Measurements from ENCODE around the gene MOGAT2.

The MOGAT2 gene

DNA sequence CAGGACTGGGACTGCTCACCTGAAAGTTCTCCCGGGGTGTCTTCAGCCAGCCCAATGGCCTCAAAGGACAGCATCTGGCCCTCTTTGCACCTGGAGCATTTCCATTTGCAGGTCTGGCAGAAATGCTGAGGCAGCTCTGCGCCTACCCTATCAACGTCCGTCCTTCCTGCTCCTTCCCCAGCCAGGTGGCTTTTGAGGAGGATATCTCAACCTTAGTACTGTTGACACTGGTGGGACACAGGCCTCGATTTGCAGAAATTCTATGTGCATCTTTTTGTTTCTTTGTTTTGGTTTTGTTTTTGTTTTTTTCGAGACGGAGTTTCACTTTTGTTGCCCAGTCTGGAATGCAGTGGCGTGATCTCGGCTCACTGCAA, 5.0 kb downstream of the MOGAT2 start:
- Histone ChIP-seq H3K9ac (ENCODE audit: low read length) (no peak overlapping the region), H3K9me2 (replicated peaks; ENCODE audit: insufficient read depth, low read length) (no peaks in the 10 kb centered on the region), H3K9me3 (ENCODE audit: insufficient read depth, low read length) (no peaks in the 10 kb centered on the region), H3K4me2 (ENCODE audit: low read depth, low read length, poor library complexity, severe bottlenecking) (no peak overlapping the region), H3K79me2 (ENCODE audit: insufficient read depth, low read length) (no peaks in the 10 kb centered on the region), H4K20me1 (ENCODE audit: low read depth, low read length) (no peaks in the 10 kb centered on the region), H2AFZ (ENCODE audit: low read depth, low read length, severe bottlenecking) (no peak overlapping the region), H3K4me3 (ENCODE audit: insufficient read depth, low read length, poor library complexity, severe bottlenecking) (no peak overlapping the region), H3K36me3 (ENCODE audit: low read length) (no peaks in the 10 kb centered on the region), H3K27ac (ENCODE audit: low read depth, low read length) (no peak overlapping the region), H3K27me3 (ENCODE audit: low read length) (no peaks in the 10 kb centered on the region), H3F3A (ENCODE audit: insufficient read depth) (no peaks in the 10 kb centered on the region)
- TF ChIP-seq, protein P1, sequence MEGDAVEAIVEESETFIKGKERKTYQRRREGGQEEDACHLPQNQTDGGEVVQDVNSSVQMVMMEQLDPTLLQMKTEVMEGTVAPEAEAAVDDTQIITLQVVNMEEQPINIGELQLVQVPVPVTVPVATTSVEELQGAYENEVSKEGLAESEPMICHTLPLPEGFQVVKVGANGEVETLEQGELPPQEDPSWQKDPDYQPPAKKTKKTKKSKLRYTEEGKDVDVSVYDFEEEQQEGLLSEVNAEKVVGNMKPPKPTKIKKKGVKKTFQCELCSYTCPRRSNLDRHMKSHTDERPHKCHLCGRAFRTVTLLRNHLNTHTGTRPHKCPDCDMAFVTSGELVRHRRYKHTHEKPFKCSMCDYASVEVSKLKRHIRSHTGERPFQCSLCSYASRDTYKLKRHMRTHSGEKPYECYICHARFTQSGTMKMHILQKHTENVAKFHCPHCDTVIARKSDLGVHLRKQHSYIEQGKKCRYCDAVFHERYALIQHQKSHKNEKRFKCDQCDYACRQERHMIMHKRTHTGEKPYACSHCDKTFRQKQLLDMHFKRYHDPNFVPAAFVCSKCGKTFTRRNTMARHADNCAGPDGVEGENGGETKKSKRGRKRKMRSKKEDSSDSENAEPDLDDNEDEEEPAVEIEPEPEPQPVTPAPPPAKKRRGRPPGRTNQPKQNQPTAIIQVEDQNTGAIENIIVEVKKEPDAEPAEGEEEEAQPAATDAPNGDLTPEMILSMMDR (IDR thresholded peaks at IDR 0.05; ENCODE audit: insufficient read depth, low read length, poor library complexity, severe bottlenecking) = no peak
- TF ChIP-seq EZH2phosphoT487 (conservative IDR thresholded peaks at IDR 0.05; ENCODE audit: low read length) = no peak

DNA sequence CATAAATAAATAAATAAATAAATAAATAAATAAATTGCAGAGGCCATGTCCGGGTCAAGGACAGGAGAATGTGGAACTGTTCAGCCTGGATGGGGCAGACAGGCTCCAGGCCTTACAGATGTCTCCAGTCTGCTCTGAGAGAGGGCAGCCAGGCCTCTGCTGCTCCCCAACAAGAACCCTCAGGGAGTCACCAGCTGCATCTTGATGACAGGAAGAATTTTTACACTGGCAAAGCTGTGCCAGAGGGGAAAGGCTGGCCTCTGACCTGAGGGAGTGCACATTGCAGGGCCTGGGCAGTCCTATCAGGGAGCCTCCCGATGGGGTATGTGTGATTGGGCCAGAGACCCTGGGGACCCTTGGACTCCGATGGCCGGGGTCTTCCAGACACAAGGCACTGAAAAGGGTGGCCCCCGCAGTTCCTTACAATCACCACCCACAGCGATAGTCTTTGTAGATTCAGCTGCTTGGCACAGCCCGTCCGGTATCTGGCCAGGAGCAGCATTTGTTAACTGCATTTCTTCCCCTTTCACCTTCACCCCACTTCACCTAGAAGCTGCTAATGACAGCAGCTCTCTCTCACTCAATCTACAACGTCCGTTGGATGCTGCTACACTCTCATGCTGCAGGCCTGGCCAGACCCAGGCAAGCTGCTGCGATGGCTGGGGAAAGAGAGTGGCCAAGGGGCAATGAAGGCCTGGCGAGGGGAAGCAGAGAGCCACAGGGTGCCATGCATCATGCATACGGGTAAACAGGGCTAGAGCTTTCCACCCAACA, 8.1 kb downstream of the MOGAT2 start:
- no peaks in the 10 kb centered on the region for H3K9me3 ChIP-seq (ENCODE audit: insufficient read depth, low read length)
- H3K4me3 ChIP-seq (ENCODE audit: insufficient read depth, low read length, poor library complexity, severe bottlenecking) = no peak overlapping the region
- H3F3A ChIP-seq (ENCODE audit: insufficient read depth) = no peaks in the 10 kb centered on the region
- no peak overlapping the region for H3K9ac ChIP-seq (ENCODE audit: low read length)
- H3K27me3 ChIP-seq (ENCODE audit: low read length) = no peaks in the 10 kb centered on the region
- no peaks in the 10 kb centered on the region for H3K9me2 ChIP-seq (replicated peaks; ENCODE audit: insufficient read depth, low read length)
- no peak overlapping the region for H3K27ac ChIP-seq (ENCODE audit: low read depth, low read length)
- TF ChIP-seq, protein P1 (IDR thresholded peaks at IDR 0.05; ENCODE audit: insufficient read depth, low read length, poor library complexity, severe bottlenecking) = no peak
- TF ChIP-seq EZH2phosphoT487 (conservative IDR thresholded peaks at IDR 0.05; ENCODE audit: low read length) = no peak
- no peaks in the 10 kb centered on the region for H3K79me2 ChIP-seq (ENCODE audit: insufficient read depth, low read length)
- no peak overlapping the region for H3K4me2 ChIP-seq (ENCODE audit: low read depth, low read length, poor library complexity, severe bottlenecking)
- H4K20me1 ChIP-seq (ENCODE audit: low read depth, low read length) = no peaks in the 10 kb centered on the region
- no peak overlapping the region for H2AFZ ChIP-seq (ENCODE audit: low read depth, low read length, severe bottlenecking)
- H3K36me3 ChIP-seq (ENCODE audit: low read length) = no peaks in the 10 kb centered on the region

DNA sequence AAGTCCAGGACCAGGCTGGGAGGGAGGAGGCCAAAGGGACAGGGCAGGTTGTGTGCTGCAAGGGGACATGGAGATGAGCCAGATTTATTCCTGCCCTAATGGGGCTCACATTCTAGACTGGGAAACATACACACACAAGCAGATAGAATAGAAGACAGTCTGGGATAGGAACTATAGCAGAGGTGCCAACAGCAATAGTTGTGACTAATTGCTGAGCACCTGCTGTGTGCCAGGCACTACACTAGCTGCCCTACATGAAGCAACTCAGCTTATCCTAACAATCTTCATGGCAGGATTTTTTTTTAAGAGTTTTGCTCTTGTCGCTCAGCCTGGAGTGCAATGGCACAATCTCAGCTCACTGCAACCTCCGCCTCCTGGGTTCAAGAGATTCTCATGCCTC, 11.4 kb downstream of the MOGAT2 start:
- Histone ChIP-seq H3K27ac (ENCODE audit: low read depth, low read length) (no peak overlapping the region), H3K36me3 (ENCODE audit: low read length) (no peaks in the 10 kb centered on the region), H3K4me3 (ENCODE audit: insufficient read depth, low read length, poor library complexity, severe bottlenecking) (no peak overlapping the region), H4K20me1 (ENCODE audit: low read depth, low read length) (no peaks in the 10 kb centered on the region), H3K79me2 (ENCODE audit: insufficient read depth, low read length) (no peaks in the 10 kb centered on the region), H2AFZ (ENCODE audit: low read depth, low read length, severe bottlenecking) (no peak overlapping the region), H3K9me2 (replicated peaks; ENCODE audit: insufficient read depth, low read length) (no peaks in the 10 kb centered on the region), H3F3A (ENCODE audit: insufficient read depth) (no peaks in the 10 kb centered on the region), H3K9ac (ENCODE audit: low read length) (no peak overlapping the region), H3K27me3 (ENCODE audit: low read length) (no peaks in the 10 kb centered on the region), H3K4me2 (ENCODE audit: low read depth, low read length, poor library complexity, severe bottlenecking) (no peak overlapping the region), H3K9me3 (ENCODE audit: insufficient read depth, low read length) (no peaks in the 10 kb centered on the region)
- no peak for TF ChIP-seq EZH2phosphoT487 (conservative IDR thresholded peaks at IDR 0.05; ENCODE audit: low read length)
- TF ChIP-seq, protein P1 (IDR thresholded peaks at IDR 0.05; ENCODE audit: insufficient read depth, low read length, poor library complexity, severe bottlenecking) = no peak

Measured in SU-DHL-6 (cell line).